CD14-positive monocyte (primary cell): ENCODE results near the gene BBS4. TPM values are rescaled to one million over a fixed set of nuclear protein-coding genes. Genes with fewer than 3 reads are reported as not detected.
A peak's percentile ranks its signal among the peaks of the same experiment; 100 is the strongest.

Source experiments
- DNase-seq, 3 donors: peaks; one replicate each; pipeline ENCODE4 v3.0.0-alpha.2; 2011 to 2022
- H2AFZ ChIP-seq: 2 replicates; pipeline ENCODE4 v1.6.0; 2012; ENCODE audit warnings: mild to moderate bottlenecking, low read depth, low read length, inconsistent platforms; ENCODE audit not compliant: insufficient read depth, poor library complexity, severe bottlenecking
- H3K27ac ChIP-seq, 2 donors: 1 replicate in 1 of 2; 2 replicates in 1 of 2; pipeline ENCODE4 v1.5.1; 2012 to 2013; ENCODE audit warnings: low read length in 2 of 2, control low read depth in 1 of 2, inconsistent platforms in 1 of 2, low read depth in 1 of 2, mild to moderate bottlenecking in 1 of 2
- H3K27me3 ChIP-seq, 2 donors: one replicate each; pipeline versions ENCODE4 v1.6.0 to v1.6.1; 2011 to 2013; ENCODE audit warnings: low read length in 2 of 2; ENCODE audit not compliant: control insufficient read depth in 2 of 2, insufficient read depth in 2 of 2
- H3K36me3 ChIP-seq, 2 donors: replicated peaks in 1 of 2; 1 replicate in 1 of 2; 2 replicates in 1 of 2; pipeline versions ENCODE4 v1.5.1 to v1.6.1; 2012 to 2013; ENCODE audit warnings: low read length in 2 of 2, control low read depth in 1 of 2, inconsistent platforms in 1 of 2, mild to moderate bottlenecking in 1 of 2; ENCODE audit not compliant: insufficient read depth in 2 of 2, control insufficient read depth in 1 of 2
- H3K4me1 ChIP-seq, 2 donors: 1 replicate in 1 of 2; 2 replicates in 1 of 2; pipeline versions ENCODE4 v1.5.1 to v1.6.1; 2012 to 2013; ENCODE audit warnings: low read length in 2 of 2, control low read depth in 1 of 2, inconsistent platforms in 1 of 2, mild to moderate bottlenecking in 1 of 2, moderate library complexity in 1 of 2; ENCODE audit not compliant: insufficient read depth in 2 of 2, control insufficient read depth in 1 of 2
- H3K4me2 ChIP-seq: replicated peaks from 2 replicates; pipeline ENCODE3; 2012; ENCODE audit warnings: low read length, moderate library complexity, mild to moderate bottlenecking; ENCODE audit not compliant: poor library complexity, severe bottlenecking; ENCODE audit errors: extremely low read depth
- H3K4me3 ChIP-seq, 3 experiments: fragments of 200-600 bp in 1 of 3; sonication (generic) in 1 of 3; replicated peaks in 1 of 3; 1 replicate in 2 of 3; 2 replicates in 1 of 3; pipeline ENCODE4 v1.5.1; 2011 to 2013; ENCODE audit warnings: low read length in 3 of 3, mild to moderate bottlenecking in 3 of 3, control low read depth in 2 of 3, low read depth in 2 of 3, inconsistent platforms in 1 of 3, moderate library complexity in 1 of 3
- H3K79me2 ChIP-seq: 2 replicates; pipeline ENCODE4 v1.6.0; 2012; ENCODE audit warnings: mild to moderate bottlenecking, control low read depth, inconsistent platforms, low read length, moderate library complexity; ENCODE audit not compliant: insufficient read depth
- H3K9ac ChIP-seq: 2 replicates; pipeline ENCODE4 v1.6.0; 2017; ENCODE audit warnings: low read length, mild to moderate bottlenecking; ENCODE audit not compliant: insufficient read depth, poor library complexity, severe bottlenecking
- H3K9me3 ChIP-seq, 2 donors: replicated peaks in 1 of 2; 1 replicate in 1 of 2; 2 replicates in 1 of 2; pipeline versions ENCODE4 v1.5.1 to v1.6.1; 2012 to 2013; ENCODE audit warnings: low read length in 2 of 2, control low read depth in 1 of 2; ENCODE audit not compliant: control insufficient read depth in 1 of 2, insufficient read depth in 1 of 2
- H4K20me1 ChIP-seq: 2 replicates; pipeline ENCODE4 v1.6.0; 2012; ENCODE audit warnings: mild to moderate bottlenecking, low read length, control low read depth, moderate library complexity; ENCODE audit not compliant: insufficient read depth
- H3K27ac Mint-ChIP-seq, 7 donors: one replicate each; pipeline ENCODE4 v1.8.0; 2020; ENCODE audit warnings: mild to moderate bottlenecking in 7 of 7, mixed read lengths in 7 of 7, moderate library complexity in 6 of 7, inconsistent platforms in 2 of 7
- H3K27me3 Mint-ChIP-seq, 3 donors: one replicate each; pipeline ENCODE4 v1.8.0; 2021 to 2022; ENCODE audit warnings: low read depth in 3 of 3, mild to moderate bottlenecking in 3 of 3, mixed read lengths in 3 of 3, moderate library complexity in 3 of 3, inconsistent platforms in 1 of 3
- H3K36me3 Mint-ChIP-seq, 2 donors: one replicate each; pipeline ENCODE4 v1.8.0; 2020; ENCODE audit warnings: mixed read lengths in 2 of 2, inconsistent platforms in 1 of 2, mild to moderate bottlenecking in 1 of 2
- H3K4me1 Mint-ChIP-seq: one replicate; pipeline ENCODE4 v1.8.0; 2020; ENCODE audit warnings: mild to moderate bottlenecking, mixed read lengths
- H3K4me3 Mint-ChIP-seq, 2 donors: one replicate each; pipeline ENCODE4 v1.8.0; 2020; ENCODE audit warnings: mild to moderate bottlenecking in 2 of 2, mixed read lengths in 2 of 2, moderate library complexity in 1 of 2
- H3K9me3 Mint-ChIP-seq, 7 donors: one replicate each; pipeline ENCODE4 v1.8.0; 2020 to 2022; ENCODE audit warnings: mixed read lengths in 7 of 7, mild to moderate bottlenecking in 6 of 7, moderate library complexity in 6 of 7, inconsistent platforms in 2 of 7
- CTCF ChIP-seq: fragments of 200-600 bp; IDR thresholded peaks from one replicate; pipeline ENCODE4 v1.8.0; 2022; ENCODE audit warnings: antibody characterized with exemption, mild to moderate bottlenecking
- WGBS: methylation state at CpG from one replicate; pipeline ENCODE4 v1.1.5; 2013; ENCODE audit warnings: missing lambda C conversion rate; ENCODE audit not compliant: insufficient coverage; 5-methylcytosine and 5-hydroxymethylcytosine counted together
- intact Hi-C, 2 donors: fragments of 100-400 bp; cut with micrococcal nuclease; formaldehyde crosslinking; loops; one replicate each; pipeline versions ENCODE4 v1.15.0 to v1.15.1; 2023
- polyA plus RNA-seq, 3 donors: library from polyadenylated mRNA; depleted of rRNA in 1 of 3; unstranded in 2 of 3; stranded (reverse) in 1 of 3; fragments of 300-500 nt in 2 of 3; fragments of >200 nt in 1 of 3; fragmentation: Illumina TruSeq in 2 of 3; gene quantifications; 1 replicate in 2 of 3; 2 replicates in 1 of 3; pipeline ENCODE4 v1.2.3, GENCODE V29; 2012 to 2021

Gene BBS4
- polyA plus RNA-seq, 3 donors: 4.0 to 7.6 (median 4.1) TPM

GRCh38 chr15:72766025-72766424 lies 80.0 kb downstream of the BBS4 start:
- no peak overlapping the region for H3K4me3 Mint-ChIP-seq
- TF ChIP-seq CTCF: no peak
- H3K4me1 Mint-ChIP-seq: no peaks in the 10 kb centered on the region
- peak overlapping the region in 1 of 7 donors; percentile 52 for H3K27ac Mint-ChIP-seq
- peaks cover 12 to 20% (median 20%) of the 10 kb centered on the region in 7 donors for H3K9me3 Mint-ChIP-seq
- Histone ChIP-seq H3K36me3 (peaks cover 81 to 99% of the 10 kb centered on the region in 2 donors), H3K4me1 (no peaks in the 10 kb centered on the region), H3K9ac (no peak overlapping the region), H4K20me1 (peaks cover 99% of the 10 kb centered on the region), H3K79me2 (peaks cover 96% of the 10 kb centered on the region), H2AFZ (no peak overlapping the region), H3K4me3 (no peak overlapping the region), H3K9me3 (peaks cover 5 to 21% of the 10 kb centered on the region in 2 donors), H3K4me2 (no peak overlapping the region), H3K27me3 (no peaks in the 10 kb centered on the region), H3K27ac (no peak overlapping the region)
- peaks cover 82 to 96% of the 10 kb centered on the region in 2 donors for H3K36me3 Mint-ChIP-seq
- no peak for DNase-seq
- no peaks in the 10 kb centered on the region for H3K27me3 Mint-ChIP-seq
- WGBS: 100% methylated on average over 1 of the region's 2 CpGs
- intact Hi-C loops: no loop called here

DNA sequence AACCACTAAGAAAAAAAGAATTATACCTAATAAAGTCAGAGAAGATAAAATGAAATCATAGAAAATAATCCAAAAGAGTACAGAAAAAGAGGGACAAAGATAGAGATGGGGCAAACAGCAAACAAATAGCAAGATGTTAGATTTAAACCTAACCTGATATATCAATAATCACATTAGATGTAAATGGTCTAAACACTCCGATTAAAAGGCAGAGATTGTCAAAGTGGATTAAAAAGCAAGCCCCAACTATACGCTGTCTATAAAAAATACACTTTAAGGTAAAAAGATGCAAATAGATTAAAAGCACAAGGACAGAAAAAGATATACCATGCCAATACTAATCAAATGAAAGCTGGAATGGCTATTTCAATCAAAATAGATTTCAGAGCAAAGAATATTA lies 80.8 kb downstream of the BBS4 start:
- Histone ChIP-seq H3K79me2 (peaks cover 98% of the 10 kb centered on the region), H3K4me1 (no peaks in the 10 kb centered on the region), H3K27ac (no peak overlapping the region), H3K4me3 (no peak overlapping the region), H3K9ac (no peak overlapping the region), H2AFZ (no peak overlapping the region), H4K20me1 (peaks cover 100% of the 10 kb centered on the region), H3K9me3 (peaks cover 5 to 21% of the 10 kb centered on the region in 2 donors), H3K4me2 (no peak overlapping the region), H3K27me3 (no peaks in the 10 kb centered on the region), H3K36me3 (peaks cover 83 to 100% of the 10 kb centered on the region in 2 donors)
- intact Hi-C loops: no loop called here
- H3K36me3 Mint-ChIP-seq: peaks cover 84 to 93% of the 10 kb centered on the region in 2 donors
- DNase-seq: no peak
- no peaks in the 10 kb centered on the region for H3K27me3 Mint-ChIP-seq
- no peaks in the 10 kb centered on the region for H3K4me1 Mint-ChIP-seq
- H3K4me3 Mint-ChIP-seq: no peak overlapping the region
- H3K27ac Mint-ChIP-seq: no peak overlapping the region
- no CpG with 5 or more reads among the region's 2 CpGs for WGBS
- H3K9me3 Mint-ChIP-seq: peaks cover 12 to 20% (median 20%) of the 10 kb centered on the region in 7 donors
- no peak for TF ChIP-seq CTCF
